Measurements from ENCODE around the gene NEK7.

DNA sequence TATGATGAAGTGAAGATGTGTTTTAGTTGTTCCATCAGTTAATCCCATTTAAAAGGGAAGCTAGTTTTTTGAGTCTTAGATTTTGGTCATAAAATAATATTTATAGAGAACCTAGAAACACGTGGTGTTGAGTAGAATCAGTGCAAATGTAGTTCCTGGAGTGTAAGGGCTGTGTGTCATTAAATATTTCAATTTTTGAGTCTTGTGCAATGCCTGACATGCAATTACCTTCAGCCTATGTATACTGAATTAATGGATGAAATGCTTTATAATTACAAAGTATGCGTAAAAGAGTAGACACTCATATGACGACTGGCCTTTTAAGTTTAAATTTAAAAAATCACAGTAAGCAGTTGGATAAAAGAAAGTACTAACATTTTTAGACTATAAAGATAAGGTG, 75.0 kb downstream of the NEK7 start:
- TF ChIP-seq CTCF (IDR thresholded peaks at IDR 0.05) (no peak), POLR2A (IDR thresholded peaks at IDR 0.05) (no peak)

Data from lower leg skin (tissue), 3 donors.